Ascending aorta (tissue), 2 donors: ENCODE data around the gene IQUB. TPM values are rescaled to one million over a fixed set of nuclear protein-coding genes. Genes with fewer than 3 reads are reported as not detected.

Experiments
- DNase-seq, 2 donors: peaks; one replicate each; pipeline ENCODE4 v3.0.0-alpha.2; 2019; ENCODE audit warnings: low spot score in 2 of 2
- H3K27ac ChIP-seq, 2 donors: fragments of 200-600 bp; sonication (generic); one replicate each; pipeline ENCODE4 v1.5.1; 2016 to 2017; ENCODE audit warnings: mild to moderate bottlenecking in 1 of 2
- H3K27me3 ChIP-seq: fragments of 200-600 bp; sonication (generic); one replicate; pipeline ENCODE4 v1.5.1; 2017
- H3K36me3 ChIP-seq, 2 donors: fragments of 200-600 bp; sonication (generic); one replicate each; pipeline ENCODE4 v1.5.1; 2016
- H3K4me1 ChIP-seq, 2 donors: fragments of 200-600 bp; sonication (generic); one replicate each; pipeline ENCODE4 v1.5.1; 2016 to 2017; ENCODE audit warnings: mild to moderate bottlenecking in 1 of 2
- H3K4me3 ChIP-seq, 2 donors: fragments of 200-600 bp; sonication (generic); one replicate each; pipeline ENCODE4 v1.5.1; 2016 to 2017; ENCODE audit warnings: mild to moderate bottlenecking in 1 of 2
- H3K9me3 ChIP-seq, 2 donors: fragments of 200-600 bp; sonication (generic); one replicate each; pipeline ENCODE4 v1.5.1; 2016
- intact Hi-C: fragments of 100-400 bp; cut with DNase I; formaldehyde crosslinking; loops from one replicate; pipeline ENCODE4 v1.15.1; 2023
- total RNA-seq: library from RNA; depleted of rRNA; stranded (reverse); fragments of >200 nt; gene quantifications from one replicate; pipeline ENCODE4 v1.1.0, GENCODE V29; 2016
- TF ChIP-seq, protein P1 (sequence below), 3 experiments: fragments of 200-600 bp in 2 of 3; fragments of 450-650 bp in 1 of 3; sonication (generic) in 2 of 3; IDR thresholded peaks; one replicate each; pipeline ENCODE4 v1.5.1; 2016 to 2019; ENCODE audit warnings: antibody characterized with exemption in 3 of 3, mild to moderate bottlenecking in 1 of 3, moderate library complexity in 1 of 3

IQUB gene
- total RNA-seq, 1 donor from 2014 or later: not detected

DNA sequence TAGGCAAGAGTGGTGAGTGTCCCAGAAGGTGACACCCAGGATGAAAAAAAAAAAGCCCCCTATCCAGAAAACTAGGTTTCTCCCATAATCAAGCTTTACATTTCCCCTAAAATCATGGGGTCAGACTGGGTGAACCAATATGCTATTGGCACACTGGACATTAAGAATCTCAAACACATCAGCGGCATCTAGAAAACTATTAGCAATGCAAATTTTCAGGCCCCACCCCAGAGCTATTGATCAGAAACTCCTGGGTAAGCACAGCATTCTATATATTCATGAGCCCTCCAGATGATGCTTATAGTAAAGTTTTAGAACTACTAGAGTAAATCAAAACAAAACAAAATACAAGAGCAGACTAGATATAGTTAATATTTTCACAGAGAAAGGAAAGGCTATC, 36.4 kb downstream of the IQUB start:
- Histone ChIP-seq H3K9me3 (no peaks in the 10 kb centered on the region), H3K27me3 (no peaks in the 10 kb centered on the region), H3K4me1 (peaks cover 2 to 3% of the 10 kb centered on the region in 2 donors), H3K4me3 (no peak overlapping the region), H3K36me3 (no peaks in the 10 kb centered on the region), H3K27ac (no peak overlapping the region)
- intact Hi-C loops: loop anchor here (5.0 kb wide), 1 partner anchor 39 kb away; no protein-coding TSS in a partner anchor
- TF ChIP-seq, protein P1, sequence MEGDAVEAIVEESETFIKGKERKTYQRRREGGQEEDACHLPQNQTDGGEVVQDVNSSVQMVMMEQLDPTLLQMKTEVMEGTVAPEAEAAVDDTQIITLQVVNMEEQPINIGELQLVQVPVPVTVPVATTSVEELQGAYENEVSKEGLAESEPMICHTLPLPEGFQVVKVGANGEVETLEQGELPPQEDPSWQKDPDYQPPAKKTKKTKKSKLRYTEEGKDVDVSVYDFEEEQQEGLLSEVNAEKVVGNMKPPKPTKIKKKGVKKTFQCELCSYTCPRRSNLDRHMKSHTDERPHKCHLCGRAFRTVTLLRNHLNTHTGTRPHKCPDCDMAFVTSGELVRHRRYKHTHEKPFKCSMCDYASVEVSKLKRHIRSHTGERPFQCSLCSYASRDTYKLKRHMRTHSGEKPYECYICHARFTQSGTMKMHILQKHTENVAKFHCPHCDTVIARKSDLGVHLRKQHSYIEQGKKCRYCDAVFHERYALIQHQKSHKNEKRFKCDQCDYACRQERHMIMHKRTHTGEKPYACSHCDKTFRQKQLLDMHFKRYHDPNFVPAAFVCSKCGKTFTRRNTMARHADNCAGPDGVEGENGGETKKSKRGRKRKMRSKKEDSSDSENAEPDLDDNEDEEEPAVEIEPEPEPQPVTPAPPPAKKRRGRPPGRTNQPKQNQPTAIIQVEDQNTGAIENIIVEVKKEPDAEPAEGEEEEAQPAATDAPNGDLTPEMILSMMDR (IDR thresholded peaks at IDR 0.05): no peak
- DNase-seq: no peak

DNA sequence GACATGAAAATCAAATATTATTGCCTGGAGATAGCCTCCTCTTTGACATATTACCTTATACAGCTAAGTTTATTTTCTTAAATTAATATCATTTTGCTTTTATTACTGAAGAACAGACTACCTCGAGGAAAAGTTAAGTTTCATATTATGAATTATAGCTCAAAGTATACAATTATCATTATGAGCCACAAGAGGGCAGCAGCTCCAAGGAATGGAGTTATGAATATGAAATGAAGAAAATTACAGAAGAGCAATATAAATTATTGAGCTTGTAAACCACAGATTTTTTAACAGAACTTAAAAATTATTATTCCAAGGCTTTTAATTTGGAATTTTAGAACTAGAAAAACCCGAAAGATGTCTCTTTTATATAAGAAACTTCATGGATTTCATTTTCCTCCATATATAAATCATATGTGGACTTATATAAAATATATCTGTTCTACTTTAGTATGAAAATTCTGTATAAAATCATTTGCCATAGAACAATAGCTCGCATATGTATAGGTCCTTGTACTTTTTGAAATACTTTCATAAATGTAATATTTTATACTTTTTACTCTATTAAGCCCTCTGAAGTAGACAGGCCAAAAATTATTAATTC, 40.1 kb downstream of the IQUB start:
- no peaks in the 10 kb centered on the region for H3K9me3 ChIP-seq
- no peak for DNase-seq
- no peaks in the 10 kb centered on the region for H3K36me3 ChIP-seq
- no peak overlapping the region for H3K27ac ChIP-seq
- no peak overlapping the region for H3K4me3 ChIP-seq
- no peaks in the 10 kb centered on the region for H3K27me3 ChIP-seq
- intact Hi-C loops: loop anchor here (5.0 kb wide), 1 partner anchor 378 kb away; no protein-coding TSS in a partner anchor
- TF ChIP-seq, protein P1 (IDR thresholded peaks at IDR 0.05): peak; percentile 18 to 77 (median 58)
- no peaks in the 10 kb centered on the region for H3K4me1 ChIP-seq

DNA sequence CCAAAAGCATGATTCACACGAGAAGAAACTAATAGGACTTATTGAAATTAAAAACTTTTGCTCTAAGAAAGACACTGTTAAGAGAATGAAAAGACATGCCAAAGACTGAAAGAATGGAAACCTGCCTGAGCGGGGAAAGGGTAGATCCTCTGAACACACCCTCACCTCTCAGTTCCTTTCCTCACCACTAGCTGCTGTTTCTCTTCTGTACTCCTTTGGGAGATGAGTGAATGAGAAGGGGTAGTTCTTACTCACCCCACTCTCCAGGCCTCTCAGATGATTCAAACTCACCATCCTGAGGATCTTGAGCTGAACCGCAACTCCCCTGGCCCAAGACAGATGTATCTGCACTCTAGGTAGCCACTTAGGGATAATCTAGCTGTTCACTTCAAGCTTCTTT, 41.9 kb downstream of the IQUB start:
- no peak for DNase-seq
- no peak overlapping the region for H3K27ac ChIP-seq
- H3K9me3 ChIP-seq: no peaks in the 10 kb centered on the region
- no peak overlapping the region for H3K4me3 ChIP-seq
- H3K36me3 ChIP-seq: no peaks in the 10 kb centered on the region
- no peaks in the 10 kb centered on the region for H3K27me3 ChIP-seq
- H3K4me1 ChIP-seq: no peaks in the 10 kb centered on the region
- intact Hi-C loops: loop anchor here (5.0 kb wide), 1 partner anchor 380 kb away; no protein-coding TSS in a partner anchor
- TF ChIP-seq, protein P1 (IDR thresholded peaks at IDR 0.05): no peak

DNA sequence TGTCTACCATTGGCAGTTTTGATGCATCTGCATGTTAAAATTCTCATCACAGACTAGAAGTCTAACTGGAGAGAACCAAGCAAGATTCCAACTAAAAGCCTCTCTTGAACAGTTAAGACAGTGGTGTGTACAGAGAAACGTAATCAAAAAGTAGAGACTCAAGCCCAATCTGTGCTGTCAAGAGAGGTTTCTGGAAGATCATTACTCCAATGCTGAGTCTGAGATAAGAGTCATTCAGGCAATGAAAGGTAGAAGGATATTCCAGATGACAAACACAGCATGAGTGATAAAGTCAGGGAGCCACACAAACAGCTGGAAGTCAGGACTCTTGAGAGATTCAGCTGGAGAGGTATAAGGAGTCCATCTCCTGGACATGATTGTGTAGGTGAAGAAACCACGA, 48.7 kb downstream of the IQUB start:
- DNase-seq: no peak
- intact Hi-C loops: no loop called here
- Histone ChIP-seq H3K27me3 (no peaks in the 10 kb centered on the region), H3K4me3 (no peak overlapping the region), H3K36me3 (no peaks in the 10 kb centered on the region), H3K4me1 (no peaks in the 10 kb centered on the region), H3K9me3 (no peaks in the 10 kb centered on the region), H3K27ac (no peak overlapping the region)
- TF ChIP-seq, protein P1 (IDR thresholded peaks at IDR 0.05): no peak

DNA sequence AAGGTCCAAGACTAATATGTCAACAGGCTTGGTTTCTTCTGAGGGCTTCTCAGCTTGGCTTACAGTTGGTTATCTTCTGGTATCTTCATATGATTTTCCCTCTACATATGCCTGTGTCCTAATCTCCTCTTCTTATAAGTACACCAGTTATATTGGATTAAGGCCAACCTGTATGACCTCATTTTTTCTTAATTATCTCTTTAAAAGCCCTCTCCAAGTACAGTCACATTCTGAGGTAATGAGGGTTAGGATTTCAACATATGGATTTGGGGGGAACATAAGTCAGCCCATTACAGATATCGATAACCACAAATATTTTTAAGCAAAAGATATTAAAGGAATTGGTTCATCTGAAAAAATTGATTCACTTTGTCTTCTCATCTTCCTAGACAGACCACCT, 49.2 kb downstream of the IQUB start:
- intact Hi-C loops: no loop called here
- no peak for DNase-seq
- Histone ChIP-seq H3K36me3 (no peaks in the 10 kb centered on the region), H3K4me1 (no peaks in the 10 kb centered on the region), H3K27me3 (no peaks in the 10 kb centered on the region), H3K9me3 (no peaks in the 10 kb centered on the region), H3K27ac (no peak overlapping the region), H3K4me3 (no peak overlapping the region)
- TF ChIP-seq, protein P1 (IDR thresholded peaks at IDR 0.05): no peak
